Astrocyte of the spinal cord (primary cell): Measurements from ENCODE around the gene SHQ1.

ENCODE experiments used
- DNase-seq: peaks from one replicate; pipeline ENCODE4 v3.0.0; 2011; ENCODE audit warnings: low read depth, low spot score
- H3K4me3 ChIP-seq: 2 replicates; pipeline ENCODE4 v1.5.1; 2011; ENCODE audit warnings: low read depth, mild to moderate bottlenecking, low read length, moderate library complexity
- in situ Hi-C: cut with HindIII; loops from 2 replicates; pipeline ENCODE4 v1.10.0; 2017; ENCODE audit warnings: low sequenced_read_pairs
- TF ChIP-seq, protein P1 (sequence below): IDR thresholded peaks from 2 replicates; pipeline ENCODE4 v1.5.1; 2012; ENCODE audit warnings: low read depth, mild to moderate bottlenecking, low read length, inconsistent platforms

The SHQ1 gene

GRCh38 chr3:72761410-72761809, 86.8 kb downstream of the SHQ1 start:
- in situ Hi-C loops: no loop called here
- H3K4me3 ChIP-seq: no peak overlapping the region
- TF ChIP-seq, protein P1, sequence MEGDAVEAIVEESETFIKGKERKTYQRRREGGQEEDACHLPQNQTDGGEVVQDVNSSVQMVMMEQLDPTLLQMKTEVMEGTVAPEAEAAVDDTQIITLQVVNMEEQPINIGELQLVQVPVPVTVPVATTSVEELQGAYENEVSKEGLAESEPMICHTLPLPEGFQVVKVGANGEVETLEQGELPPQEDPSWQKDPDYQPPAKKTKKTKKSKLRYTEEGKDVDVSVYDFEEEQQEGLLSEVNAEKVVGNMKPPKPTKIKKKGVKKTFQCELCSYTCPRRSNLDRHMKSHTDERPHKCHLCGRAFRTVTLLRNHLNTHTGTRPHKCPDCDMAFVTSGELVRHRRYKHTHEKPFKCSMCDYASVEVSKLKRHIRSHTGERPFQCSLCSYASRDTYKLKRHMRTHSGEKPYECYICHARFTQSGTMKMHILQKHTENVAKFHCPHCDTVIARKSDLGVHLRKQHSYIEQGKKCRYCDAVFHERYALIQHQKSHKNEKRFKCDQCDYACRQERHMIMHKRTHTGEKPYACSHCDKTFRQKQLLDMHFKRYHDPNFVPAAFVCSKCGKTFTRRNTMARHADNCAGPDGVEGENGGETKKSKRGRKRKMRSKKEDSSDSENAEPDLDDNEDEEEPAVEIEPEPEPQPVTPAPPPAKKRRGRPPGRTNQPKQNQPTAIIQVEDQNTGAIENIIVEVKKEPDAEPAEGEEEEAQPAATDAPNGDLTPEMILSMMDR: no peak
- no peak for DNase-seq

DNA sequence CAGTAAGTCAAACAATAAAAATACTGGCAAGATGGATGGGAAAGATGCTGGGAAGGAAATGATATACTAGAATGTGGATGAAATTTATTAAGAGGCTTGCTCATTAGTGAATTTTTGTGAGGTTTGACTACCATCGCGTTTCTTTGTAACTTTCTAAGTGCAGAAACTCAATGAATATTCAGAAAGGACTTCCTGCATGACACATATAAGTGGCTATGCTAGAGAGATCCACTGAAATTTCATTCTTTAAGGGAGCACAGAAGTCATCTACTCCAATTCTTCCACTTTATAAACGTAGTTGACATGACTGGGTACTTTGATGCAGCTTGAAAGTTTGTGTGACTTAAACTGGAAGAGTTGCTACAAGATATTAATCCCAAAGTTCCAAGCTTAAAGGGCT, 88.0 kb downstream of the SHQ1 start:
- TF ChIP-seq, protein P1: no peak
- in situ Hi-C loops: no loop called here
- H3K4me3 ChIP-seq: no peak overlapping the region
- DNase-seq: no peak

DNA sequence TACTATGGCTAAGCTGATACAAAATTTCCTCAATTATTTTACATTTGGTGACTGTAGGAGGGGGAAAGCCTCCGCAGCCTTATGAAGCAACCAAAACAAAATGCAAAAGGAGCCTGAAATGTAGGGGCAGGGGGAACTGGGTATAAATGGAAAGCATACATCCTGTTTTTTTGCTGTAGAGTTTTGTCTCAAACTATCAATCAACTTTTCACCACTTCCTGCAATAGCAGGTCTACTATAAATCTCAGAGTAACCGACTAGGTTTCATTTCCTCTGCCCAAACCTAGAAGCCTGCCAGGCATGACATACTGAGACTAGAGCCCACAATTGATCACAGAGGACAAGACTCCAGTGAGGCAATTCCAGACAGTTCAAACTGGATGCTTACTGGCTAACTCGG, 91.3 kb downstream of the SHQ1 start:
- no peak for DNase-seq
- TF ChIP-seq, protein P1: no peak
- in situ Hi-C loops: no loop called here
- H3K4me3 ChIP-seq: no peak overlapping the region

- H3K4me3 ChIP-seq: no peak overlapping the region
- in situ Hi-C loops: no loop called here
- no peak for DNase-seq
- TF ChIP-seq, protein P1: no peak
These were observed 93.7 kb downstream of the SHQ1 start for GRCh38 chr3:72754582-72754981.

GRCh38 chr3:72753495-72753894, 94.8 kb downstream of the SHQ1 start:
- H3K4me3 ChIP-seq: no peak overlapping the region
- in situ Hi-C loops: no loop called here
- no peak for DNase-seq
- TF ChIP-seq, protein P1: no peak

DNA sequence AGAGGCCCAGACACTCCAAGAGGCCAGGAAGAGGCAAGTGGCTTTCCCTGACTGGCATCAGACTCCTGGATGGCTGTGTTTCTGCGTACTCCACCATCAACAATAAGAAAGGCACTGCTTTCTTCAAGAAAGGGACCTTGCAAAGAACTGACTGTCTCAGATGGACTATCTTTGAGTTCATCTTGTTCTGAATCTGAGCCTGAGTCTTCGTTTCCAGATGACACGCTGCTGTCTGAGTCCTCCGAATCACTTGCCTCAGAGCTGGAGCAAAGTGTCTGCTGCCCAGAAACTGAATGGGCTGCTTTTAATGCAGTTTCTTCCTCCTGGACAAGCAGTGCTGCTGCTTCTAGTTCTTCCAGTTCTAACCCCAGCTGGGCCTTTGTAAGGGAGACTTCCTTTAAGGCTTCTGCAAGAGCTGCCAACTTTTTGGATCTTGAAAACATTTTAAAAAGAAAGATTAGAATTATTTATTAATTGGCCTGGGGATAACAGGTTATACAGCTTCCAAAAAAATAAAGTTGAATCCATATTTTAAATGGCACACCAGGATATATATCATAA, 97.8 kb downstream of the SHQ1 start:
- in situ Hi-C loops: no loop called here
- DNase-seq: no peak
- no peak overlapping the region for H3K4me3 ChIP-seq
- TF ChIP-seq, protein P1: no peak

GRCh38 chr3:72748659-72749058, 99.6 kb downstream of the SHQ1 start:
- in situ Hi-C loops: no loop called here
- DNase-seq: no peak

More at GRCh38 chr3:72748659-72749058, 99.6 kb downstream of the SHQ1 start:
- no peak overlapping the region for H3K4me3 ChIP-seq
- TF ChIP-seq, protein P1: no peak
